ENCODE measurements around the gene NR6A1. TPM values are rescaled to one million over a fixed set of nuclear protein-coding genes. Genes with fewer than 3 reads are reported as not detected.

NR6A1 gene
- total RNA-seq, 1 experiment from 2014 or later, result 164 TPM

GRCh38 chr9:124776618-124776953 lies 5.5 kb upstream of the NR6A1 start:
- H3K4me3 Mint-ChIP-seq, result peak overlapping the region; percentile 85
- no peak overlapping the region for H3K27ac Mint-ChIP-seq
- H3K9me3 Mint-ChIP-seq, result no peaks in the 10 kb centered on the region
- TF ChIP-seq GTF2I (CRISPR knock-in tag; conservative IDR thresholded peaks at IDR 0.05) (0 out of 2 replicates have a peak, but pooled peaks have one; percentile 13), NR3C1 (CRISPR knock-in tag; conservative IDR thresholded peaks at IDR 0.05; ENCODE audit: low read depth) (no peak), ZNF416 (CRISPR knock-in tag; IDR thresholded peaks at IDR 0.05) (no peak)
- H3K4me1 Mint-ChIP-seq, result peaks cover 35% of the 10 kb centered on the region
- ChIA-PET CTCF (interaction anchor here (0.6 to 12.2 kb wide), 28 partner anchors 8 to 598 kb away, joined by 3 to 935 read pairs (median 8); partner anchors contain the start of genes ARPC5L, RPL35 and WDR38), POLR2A (interaction anchor here (1.1 to 1.4 kb wide), 3 partner anchors 54 to 92 kb away, joined by 3 to 6 read pairs (median 5); no protein-coding TSS in a partner anchor)
- peaks cover 30% of the 10 kb centered on the region for H3K27me3 Mint-ChIP-seq (ENCODE audit: low read depth)
- DNase-seq (ENCODE audit: low spot score) (no peak), ATAC-seq (no peak)
- H3K36me3 Mint-ChIP-seq, result no peaks in the 10 kb centered on the region

GRCh38 chr9:124774129-124774978 lies 3.2 kb upstream of the NR6A1 start:
- Mint-ChIP-seq H3K27me3 (ENCODE audit: low read depth) (peaks cover 30% of the 10 kb centered on the region), H3K4me3 (no peak overlapping the region), H3K4me1 (peaks cover 28% of the 10 kb centered on the region), H3K9me3 (no peaks in the 10 kb centered on the region), H3K27ac (no peak overlapping the region), H3K36me3 (no peaks in the 10 kb centered on the region)
- TF ChIP-seq CTCF (IDR thresholded peaks at IDR 0.05) (peak; percentile 78), ATF3 (CRISPR knock-in tag; conservative IDR thresholded peaks at IDR 0.05) (no peak)
- ChIA-PET POLR2A (interaction anchor here (0.5 to 2.0 kb wide), 4 partner anchors 64 to 82 kb away, joined by 3 to 6 read pairs (median 5); partner anchors contain the start of gene WDR38), CTCF (interaction anchor here (0.6 to 12.2 kb wide), 24 partner anchors 9 to 561 kb away, joined by 3 to 935 read pairs (median 6); partner anchors contain the start of genes ARPC5L and WDR38)
- peak; percentile 18 for ATAC-seq
- DNase-seq (ENCODE audit: low spot score), result peak; percentile 94

- ChIA-PET CTCF (interaction anchor here (0.6 to 12.2 kb wide), 25 partner anchors 9 to 468 kb away, joined by 3 to 935 read pairs (median 5); partner anchors contain the start of genes ARPC5L and WDR38), POLR2A (interaction anchor here (1.0 to 2.0 kb wide), 2 partner anchors 67 to 79 kb away, joined by 6 read pairs; partner anchors contain the start of gene WDR38)
- H3K36me3 Mint-ChIP-seq, result no peaks in the 10 kb centered on the region
- peaks cover 28% of the 10 kb centered on the region for H3K4me1 Mint-ChIP-seq
- no peaks in the 10 kb centered on the region for H3K9me3 Mint-ChIP-seq
- no peak overlapping the region for H3K4me3 Mint-ChIP-seq
- DNase-seq (ENCODE audit: low spot score) (no peak), ATAC-seq (no peak)
- H3K27me3 Mint-ChIP-seq (ENCODE audit: low read depth), result peaks cover 26% of the 10 kb centered on the region
- H3K27ac Mint-ChIP-seq, result no peak overlapping the region
- TF ChIP-seq IRF2 (CRISPR knock-in tag; IDR thresholded peaks at IDR 0.05; ENCODE audit: borderline replicate concordance, low read depth), result no peak
- no peak for TF ChIP-seq ZNF121 (CRISPR knock-in tag; IDR thresholded peaks at IDR 0.05)
- no peak for TF ChIP-seq AFF4 (CRISPR knock-in tag; IDR thresholded peaks at IDR 0.05; ENCODE audit: borderline replicate concordance)
- no peak for TF ChIP-seq ZNF512 (CRISPR knock-in tag; IDR thresholded peaks at IDR 0.05; ENCODE audit: borderline replicate concordance)
- no peak for TF ChIP-seq TEAD1 (CRISPR knock-in tag; IDR thresholded peaks at IDR 0.05)
- no peak for TF ChIP-seq MLX (CRISPR knock-in tag; IDR thresholded peaks at IDR 0.05)
- no peak for TF ChIP-seq ATF6 (CRISPR knock-in tag; IDR thresholded peaks at IDR 0.05)
- no peak for TF ChIP-seq ZBTB43 (CRISPR knock-in tag; IDR thresholded peaks at IDR 0.05)
- TF ChIP-seq GRHL2 (CRISPR knock-in tag; IDR thresholded peaks at IDR 0.05; ENCODE audit: insufficient replicate concordance, severe bottlenecking), result no peak
- TF ChIP-seq ZMAT4 (CRISPR knock-in tag; IDR thresholded peaks at IDR 0.05), result no peak
These were observed 2.5 kb upstream of the NR6A1 start for GRCh38 chr9:124773473-124774128.

Data from WTC11 (cell line).